ENCODE data around the gene DNAJB13. TPM values are rescaled to one million over a fixed set of nuclear protein-coding genes. Genes with fewer than 3 reads are reported as not detected.

The DNAJB13 gene
- total RNA-seq, 1 donor from 2014 or later: not detected

- DNase-seq (ENCODE audit: low spot score): peak; percentile 75
Observed at GRCh38 chr11:73998846-73999575, 48.2 kb downstream of the DNAJB13 start.

- peak; percentile 41 for DNase-seq (ENCODE audit: low spot score)
Observed at GRCh38 chr11:73999581-74000306, 48.9 kb downstream of the DNAJB13 start.

GRCh38 chr11:74000307-74001133, 49.7 kb downstream of the DNAJB13 start:
- DNase-seq (ENCODE audit: low spot score): peak; percentile 59

- DNase-seq (ENCODE audit: low spot score): peak; percentile 83
Observed at GRCh38 chr11:74001822-74002286, 51.0 kb downstream of the DNAJB13 start.

- no peak for DNase-seq (ENCODE audit: low spot score)
Observed at GRCh38 chr11:74002832-74003231, 52.0 kb downstream of the DNAJB13 start.

- DNase-seq (ENCODE audit: low spot score): peak; percentile 51
Observed at GRCh38 chr11:74004046-74004695, 53.3 kb downstream of the DNAJB13 start.

DNA sequence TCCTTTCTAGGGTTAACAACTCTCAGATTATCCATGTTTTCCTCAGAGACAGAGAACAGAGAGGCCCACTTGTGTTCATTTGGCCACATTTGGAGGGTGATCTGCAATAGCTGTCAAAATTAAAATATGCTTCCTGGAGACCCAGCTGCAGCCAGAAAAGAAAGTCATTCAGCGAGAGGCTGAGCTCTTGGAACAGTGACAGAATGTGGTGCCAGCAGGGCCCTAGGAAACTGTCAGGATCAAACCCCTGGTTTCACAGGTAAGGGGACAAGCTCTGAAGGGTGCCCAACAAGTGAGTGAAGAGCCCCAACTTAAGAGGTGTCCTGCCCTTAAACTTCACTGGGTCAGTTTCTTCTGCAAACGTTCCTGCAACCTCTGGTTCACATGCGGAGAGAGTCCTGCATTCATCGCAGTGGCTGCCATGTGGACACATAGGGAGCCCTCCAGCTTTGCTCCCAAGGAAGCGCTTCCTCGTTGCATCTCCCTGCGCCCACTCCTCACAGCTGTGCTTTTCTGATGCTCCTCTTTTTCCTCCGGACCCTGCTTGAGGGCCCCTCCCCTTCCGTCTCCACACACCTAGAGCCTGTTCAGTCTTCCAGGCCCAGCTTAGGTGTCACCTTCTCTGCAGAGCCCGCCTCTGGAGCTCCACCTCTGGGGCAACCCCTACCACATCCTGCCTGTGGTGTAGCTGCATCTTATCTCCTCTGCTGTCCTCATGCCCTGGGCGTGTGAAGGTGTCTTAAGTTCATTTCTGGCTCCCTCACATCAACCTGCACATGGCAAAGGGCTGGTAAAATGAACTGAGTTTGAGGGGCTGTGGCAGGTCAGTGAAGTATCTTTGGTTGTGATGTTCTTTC, 54.2 kb downstream of the DNAJB13 start:
- DNase-seq (ENCODE audit: low spot score): peak; percentile 67

DNA sequence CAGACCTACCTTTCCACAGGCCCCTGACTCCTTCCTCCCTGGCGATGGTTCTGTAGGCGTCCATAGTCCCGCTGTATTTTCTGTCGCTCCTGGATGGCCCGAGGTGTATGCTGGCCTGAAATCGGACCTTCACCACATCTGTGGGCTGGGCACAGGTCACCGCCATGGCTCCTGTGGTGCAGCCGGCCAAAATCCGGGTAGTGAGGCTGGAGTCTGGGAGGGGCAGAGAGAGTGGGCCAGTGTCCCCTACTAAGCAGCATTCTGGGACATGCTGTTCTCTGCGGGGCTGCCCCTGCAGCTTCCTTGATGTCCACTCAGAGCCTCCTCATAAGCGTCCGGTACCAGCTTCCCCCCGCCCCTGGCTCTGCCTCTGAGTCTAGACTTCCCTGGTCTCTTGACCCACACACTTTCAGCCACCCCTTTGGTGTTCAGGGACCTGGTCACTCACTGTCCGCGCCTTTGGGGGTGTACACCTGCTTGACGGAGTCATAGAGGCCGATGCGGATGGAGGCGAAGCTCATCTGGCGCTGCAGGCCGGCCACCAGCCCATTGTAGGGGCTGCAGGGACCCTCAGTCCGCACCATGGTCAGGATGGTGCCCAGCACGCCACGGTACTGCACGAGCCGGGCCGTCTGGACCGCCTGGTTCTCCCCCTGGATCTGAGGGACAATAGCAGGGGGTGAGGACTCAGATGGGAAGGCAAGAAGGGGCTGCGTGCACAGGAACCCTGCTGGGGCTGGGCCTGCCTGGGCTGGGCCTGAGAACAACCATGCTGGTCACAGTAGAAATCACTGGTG, 55.1 kb downstream of the DNAJB13 start:
- peak; percentile 81 for DNase-seq (ENCODE audit: low spot score)

DNA sequence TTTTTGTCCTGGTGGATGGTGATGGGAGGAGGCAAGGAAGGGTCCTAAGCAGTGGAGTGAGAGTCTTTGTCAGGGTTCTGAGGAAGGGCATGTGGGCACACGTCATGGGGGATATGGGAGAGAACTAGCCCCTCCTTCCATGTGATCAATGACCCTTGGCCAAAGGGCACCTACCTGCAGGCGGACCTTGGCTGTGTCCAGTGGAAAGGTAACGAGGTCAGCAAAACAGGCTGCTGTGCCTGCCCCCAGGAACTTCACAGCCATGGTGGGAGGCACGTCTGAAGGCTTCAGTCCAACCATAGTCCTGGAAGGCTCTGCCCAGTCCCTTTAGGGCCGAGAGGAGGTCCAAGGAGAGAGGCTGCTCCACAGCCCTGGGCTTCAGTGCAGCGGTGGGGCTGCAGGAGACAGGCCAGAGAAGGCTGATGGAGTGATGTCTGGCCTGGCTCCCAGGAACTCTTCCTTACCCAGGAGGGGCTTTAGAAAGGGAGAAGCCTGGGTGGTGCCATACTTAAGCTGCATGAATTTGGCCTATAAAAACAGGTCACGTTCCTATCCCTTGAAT, 56.0 kb downstream of the DNAJB13 start:
- peak; percentile 72 for DNase-seq (ENCODE audit: low spot score)

DNA sequence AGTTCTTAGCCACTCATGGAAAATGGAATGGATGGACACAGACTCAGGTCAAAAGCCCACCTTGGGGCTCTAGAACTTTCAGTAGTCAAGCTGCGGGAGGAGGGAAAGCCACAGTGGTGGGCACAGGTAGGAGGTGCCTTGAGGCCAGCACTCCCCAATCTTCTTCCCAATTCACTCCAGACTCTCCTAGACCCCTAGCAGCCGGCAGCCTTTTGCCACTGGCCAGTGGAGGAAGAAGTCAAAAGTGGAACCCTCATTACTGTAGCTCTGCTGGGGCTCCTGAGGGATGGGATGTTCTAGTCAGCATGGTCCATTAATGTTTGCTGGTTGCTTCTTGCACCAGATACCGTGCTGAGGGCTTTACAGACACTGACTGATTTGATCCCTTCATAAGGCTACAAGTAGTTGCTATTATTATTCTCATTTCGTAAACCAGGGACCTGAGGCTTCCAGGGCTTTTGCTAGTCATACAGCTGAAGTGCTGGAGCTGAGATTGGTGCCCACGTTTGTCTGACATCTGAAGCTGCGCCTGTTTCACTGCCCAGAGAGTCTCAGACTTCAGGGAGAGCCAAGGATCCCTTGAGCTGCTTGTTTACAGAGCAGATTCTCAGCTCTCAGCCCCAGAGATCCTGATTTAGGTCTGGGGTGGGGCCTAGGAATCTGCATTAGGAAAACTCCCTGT, 57.0 kb downstream of the DNAJB13 start:
- DNase-seq (ENCODE audit: low spot score): peak; percentile 74

DNA sequence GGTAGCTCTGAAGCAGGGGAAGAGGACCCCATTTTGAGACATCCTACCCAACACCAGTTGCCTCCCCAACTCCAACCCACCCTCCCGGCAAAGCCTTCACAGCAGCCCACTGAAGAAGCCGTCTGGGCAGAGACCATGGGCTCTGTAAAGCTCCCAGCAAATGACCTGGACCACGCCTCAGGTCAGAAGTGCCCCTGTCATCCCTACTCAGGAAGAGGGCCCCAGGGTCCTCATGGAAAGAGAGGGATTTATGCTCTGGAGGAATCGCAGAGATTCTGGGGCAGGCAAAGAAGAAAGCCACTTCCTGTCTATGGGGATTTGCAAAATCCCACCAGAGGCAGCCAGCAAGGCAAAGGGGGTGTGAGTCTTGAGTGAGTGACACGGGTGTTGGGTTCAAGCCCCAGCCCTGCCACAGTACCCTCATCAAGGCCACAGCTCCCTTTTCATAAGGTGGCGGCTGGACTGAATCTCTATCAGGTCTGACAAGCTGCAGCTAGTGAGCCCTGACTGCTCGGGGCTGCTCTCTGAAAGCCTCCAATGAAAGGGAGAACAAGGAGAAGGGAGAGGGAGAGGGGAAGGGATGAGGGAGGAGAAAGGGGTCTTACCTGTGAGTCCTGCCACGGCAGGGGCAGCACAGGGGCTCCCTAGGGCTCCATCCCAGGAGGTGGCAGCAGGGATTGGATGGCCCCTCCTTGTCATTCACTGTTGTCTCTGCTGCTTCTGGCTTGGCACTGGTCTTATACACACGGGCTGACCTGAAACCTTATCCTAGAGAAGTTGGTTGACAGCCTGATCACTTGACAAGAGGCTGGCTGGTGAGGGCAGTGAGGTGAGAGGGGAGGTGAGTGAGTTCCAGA, 57.8 kb downstream of the DNAJB13 start, which contains the start of gene UCP3:
TSS of gene UCP3 (minus strand) at position 713 of the 857 bp plus-strand sequence. CDS start 2,043 bp downstream, outside the sequence.
- DNase-seq (ENCODE audit: low spot score): peak; percentile 76

DNA sequence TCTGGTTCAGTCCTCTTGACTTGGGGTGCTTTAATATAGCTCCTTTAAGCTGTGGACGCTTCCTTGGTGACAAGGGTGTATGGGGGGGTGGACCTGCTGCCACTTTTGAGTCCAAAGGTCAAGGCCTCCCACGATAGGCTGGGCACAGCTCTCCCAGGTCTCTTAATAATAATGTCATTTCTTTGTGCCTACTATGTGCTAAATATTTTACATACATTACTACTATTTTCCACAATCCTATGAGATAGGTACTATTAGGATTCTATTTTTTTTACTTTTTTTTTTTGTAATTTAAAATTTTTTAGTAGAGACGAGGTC, 58.4 kb downstream of the DNAJB13 start:
- DNase-seq (ENCODE audit: low spot score): no peak

GRCh38 chr11:74009675-74010305, 59.0 kb downstream of the DNAJB13 start:
- DNase-seq (ENCODE audit: low spot score): peak; percentile 26

- peak; percentile 41 for DNase-seq (ENCODE audit: low spot score)
Observed at GRCh38 chr11:74010306-74011300, 59.8 kb downstream of the DNAJB13 start.

- peak; percentile 59 for DNase-seq (ENCODE audit: low spot score)
Observed at GRCh38 chr11:74011360-74012073, 60.7 kb downstream of the DNAJB13 start.

Measured in mesenteric fat pad (tissue), 1 donor.